ENCODE measurements around the gene HMOX1. TPM values are rescaled to one million over a fixed set of nuclear protein-coding genes. Genes with fewer than 3 reads are reported as not detected.

HMOX1 gene
- total and polyA plus RNA-seq, 2 of the 13 experiments (the other 11 are each of a cell fraction or from before 2014, with no cell fraction given), result 53.6 to 67.4 TPM

- TF ChIP-seq, protein P1, sequence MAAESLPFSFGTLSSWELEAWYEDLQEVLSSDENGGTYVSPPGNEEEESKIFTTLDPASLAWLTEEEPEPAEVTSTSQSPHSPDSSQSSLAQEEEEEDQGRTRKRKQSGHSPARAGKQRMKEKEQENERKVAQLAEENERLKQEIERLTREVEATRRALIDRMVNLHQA (CRISPR knock-in tag; IDR thresholded peaks at IDR 0.05), result no peak
- TF ChIP-seq TOPORS (CRISPR knock-in tag; IDR thresholded peaks at IDR 0.05) (no peak), ZC3H13 (CRISPR knock-in tag; IDR thresholded peaks at IDR 0.05) (no peak), ZNF816 (CRISPR knock-in tag; IDR thresholded peaks at IDR 0.05; ENCODE audit: borderline replicate concordance) (no peak), CBFB (CRISPR knock-in tag; IDR thresholded peaks at IDR 0.05) (0 out of 2 replicates have a peak, but pooled peaks have one; percentile 68), ZNF251 (CRISPR knock-in tag; IDR thresholded peaks at IDR 0.05) (no peak), ZNF704 (CRISPR knock-in tag; IDR thresholded peaks at IDR 0.05; ENCODE audit: borderline replicate concordance) (no peak), ZNF292 (CRISPR knock-in tag; IDR thresholded peaks at IDR 0.05; ENCODE audit: borderline replicate concordance, low read depth) (no peak), MEIS1 (CRISPR knock-in tag; IDR thresholded peaks at IDR 0.05; ENCODE audit: borderline replicate concordance) (no peak), CBX5 (CRISPR knock-in tag; IDR thresholded peaks at IDR 0.05; ENCODE audit: borderline replicate concordance) (peak; percentile 62; the same call in 1 of the 2 replicates), ZNF672 (CRISPR knock-in tag; IDR thresholded peaks at IDR 0.05) (no peak), HNRNPUL1 (IDR thresholded peaks at IDR 0.05; ENCODE audit: low read depth, low read length) (no peak), PHF5A (CRISPR knock-in tag; IDR thresholded peaks at IDR 0.05; ENCODE audit: low read depth, unreplicated experiment) (no peak), IRX3 (CRISPR knock-in tag; IDR thresholded peaks at IDR 0.05; ENCODE audit: borderline replicate concordance, low read depth) (no peak), NCOA1 (CRISPR knock-in tag; IDR thresholded peaks at IDR 0.05) (no peak), FOXM1 (CRISPR knock-in tag; IDR thresholded peaks at IDR 0.05) (no peak), ZBTB3 (CRISPR knock-in tag; IDR thresholded peaks at IDR 0.05; ENCODE audit: borderline replicate concordance, low read depth) (no peak), WIZ (CRISPR knock-in tag; IDR thresholded peaks at IDR 0.05) (no peak; the same call in 1 of the 2 replicates), PHB2 (IDR thresholded peaks at IDR 0.05; ENCODE audit: partially characterized antibody) (no peak), KDM4B (CRISPR knock-in tag; IDR thresholded peaks at IDR 0.05) (no peak; the same call in 1 of the 2 replicates), ZNF503 (CRISPR knock-in tag; IDR thresholded peaks at IDR 0.05) (peak; percentile 53; the same call in 1 of the 2 replicates), ZNF576 (CRISPR knock-in tag; IDR thresholded peaks at IDR 0.05) (no peak), ZNF430 (CRISPR knock-in tag; IDR thresholded peaks at IDR 0.05) (no peak), EED (CRISPR knock-in tag; IDR thresholded peaks at IDR 0.05) (no peak)
- TF ChIP-seq, protein P2, sequence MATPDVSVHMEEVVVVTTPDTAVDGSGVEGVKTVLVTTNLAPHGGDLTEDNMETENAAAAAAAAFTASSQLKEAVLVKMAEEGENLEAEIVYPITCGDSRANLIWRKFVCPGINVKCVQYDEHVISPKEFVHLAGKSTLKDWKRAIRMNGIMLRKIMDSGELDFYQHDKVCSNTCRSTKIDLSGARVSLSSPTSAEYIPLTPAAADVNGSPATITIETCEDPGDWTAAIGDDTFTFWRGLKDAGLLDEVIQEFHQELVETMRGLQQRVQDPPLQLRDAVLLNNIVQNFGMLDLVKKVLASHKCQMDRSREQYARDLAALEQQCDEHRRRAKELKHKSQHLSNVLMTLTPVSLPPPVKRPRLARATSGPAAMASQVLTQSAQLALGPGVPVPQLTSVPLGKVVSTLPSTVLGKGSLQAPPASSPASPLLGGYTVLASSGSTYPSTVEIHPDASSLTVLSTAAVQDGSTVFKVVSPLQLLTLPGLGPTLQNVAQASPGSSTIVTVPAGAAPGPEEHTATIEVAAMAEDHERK (CRISPR knock-in tag; IDR thresholded peaks at IDR 0.05; ENCODE audit: low read depth), result 0 out of 2 replicates have a peak, but pooled peaks have one; percentile 27
Measured at GRCh38 chr22:35350539-35351503, 30.1 kb upstream of the HMOX1 start (continued).
